CD4-positive, alpha-beta memory T cell (primary cell): ENCODE measurements around the gene C19orf47. TPM values are rescaled to one million over a fixed set of nuclear protein-coding genes. Genes with fewer than 3 reads are reported as not detected.

ENCODE experiments used
- CTCF ChIA-PET: fragments of 350-600 bp; sonication (Branson Sonifier 250); formaldehyde crosslinking; loops from one replicate; lab custom pipeline; 2021; ENCODE audit warnings: inconsistent platforms; ENCODE audit not compliant: partially characterized antibody; lab: Charles Lee
- POLR2A ChIA-PET: fragments of 350-600 bp; sonication (Branson Sonifier 250); formaldehyde crosslinking; loops from one replicate; lab custom pipeline; 2021; ENCODE audit not compliant: partially characterized antibody; lab: Charles Lee
- DNase-seq, 5 donors: peaks; one replicate each; pipeline versions ENCODE4 v3.0.0 to v3.0.0-alpha.2; 2020 to 2022; ENCODE audit warnings: mixed read lengths in 1 of 5
- H3K27ac ChIP-seq: one replicate; pipeline ENCODE4 v1.7.0; 2013; ENCODE audit warnings: low read depth, low read length
- H3K27me3 ChIP-seq: 2 replicates; pipeline ENCODE4 v1.7.0; 2013; ENCODE audit warnings: mild to moderate bottlenecking, low read length, moderate library complexity; ENCODE audit not compliant: insufficient read depth
- H3K36me3 ChIP-seq: 2 replicates; pipeline ENCODE4 v1.7.0; 2013; ENCODE audit warnings: mild to moderate bottlenecking, low read length, moderate library complexity; ENCODE audit not compliant: insufficient read depth
- H3K4me1 ChIP-seq: 2 replicates; pipeline ENCODE4 v1.7.0; 2013; ENCODE audit warnings: mild to moderate bottlenecking, low read length, moderate library complexity; ENCODE audit not compliant: insufficient read depth
- H3K4me3 ChIP-seq, 2 donors: one replicate each; pipeline ENCODE4 v1.7.0; 2013; ENCODE audit warnings: low read length in 2 of 2, mild to moderate bottlenecking in 1 of 2
- H3K9me3 ChIP-seq, 2 donors: one replicate each; pipeline ENCODE4 v1.7.0; 2013; ENCODE audit warnings: low read length in 2 of 2, control low read depth in 1 of 2; ENCODE audit not compliant: control insufficient read depth in 1 of 2
- H3K27ac Mint-ChIP-seq, 7 donors: one replicate each; pipeline ENCODE4 v1.8.0; 2020 to 2021; ENCODE audit warnings: mixed read lengths in 7 of 7, mild to moderate bottlenecking in 6 of 7, inconsistent platforms in 3 of 7, moderate library complexity in 3 of 7
- H3K27me3 Mint-ChIP-seq, 2 donors: one replicate each; pipeline ENCODE4 v1.8.0; 2020 to 2021; ENCODE audit warnings: mixed read lengths in 2 of 2
- H3K36me3 Mint-ChIP-seq, 2 donors: one replicate each; pipeline ENCODE4 v1.8.0; 2020 to 2021; ENCODE audit warnings: mixed read lengths in 2 of 2, inconsistent platforms in 1 of 2, mild to moderate bottlenecking in 1 of 2
- H3K4me1 Mint-ChIP-seq, 4 donors: one replicate each; pipeline ENCODE4 v1.8.0; 2020 to 2021; ENCODE audit warnings: mixed read lengths in 4 of 4, mild to moderate bottlenecking in 1 of 4
- H3K4me3 Mint-ChIP-seq, 8 donors: one replicate each; pipeline ENCODE4 v1.8.0; 2020 to 2021; ENCODE audit warnings: mixed read lengths in 8 of 8, mild to moderate bottlenecking in 7 of 8, moderate library complexity in 6 of 8, inconsistent platforms in 3 of 8
- H3K9me3 Mint-ChIP-seq, 8 donors: one replicate each; pipeline ENCODE4 v1.8.0; 2020 to 2021; ENCODE audit warnings: mixed read lengths in 8 of 8, mild to moderate bottlenecking in 5 of 8, inconsistent platforms in 3 of 8, moderate library complexity in 1 of 8
- intact Hi-C: fragments of 100-400 bp; cut with micrococcal nuclease; formaldehyde crosslinking; loops from one replicate; pipeline ENCODE4 v1.15.1; 2023
- polyA plus RNA-seq, 2 donors: library from polyadenylated mRNA; unstranded; fragments of 300-500 nt; fragmentation: Illumina TruSeq; gene quantifications; one replicate each; pipeline ENCODE4 v1.2.3, GENCODE V29; 2021
- total RNA-seq, 2 experiments: library from RNA; stranded (reverse); gene quantifications; one replicate each; pipeline ENCODE4 v1.2.3, GENCODE V29; 2021

Gene C19orf47
- total and polyA plus RNA-seq, 4 experiments from 2014 or later: 10.0 to 17.7 (median 12.2) TPM

DNA sequence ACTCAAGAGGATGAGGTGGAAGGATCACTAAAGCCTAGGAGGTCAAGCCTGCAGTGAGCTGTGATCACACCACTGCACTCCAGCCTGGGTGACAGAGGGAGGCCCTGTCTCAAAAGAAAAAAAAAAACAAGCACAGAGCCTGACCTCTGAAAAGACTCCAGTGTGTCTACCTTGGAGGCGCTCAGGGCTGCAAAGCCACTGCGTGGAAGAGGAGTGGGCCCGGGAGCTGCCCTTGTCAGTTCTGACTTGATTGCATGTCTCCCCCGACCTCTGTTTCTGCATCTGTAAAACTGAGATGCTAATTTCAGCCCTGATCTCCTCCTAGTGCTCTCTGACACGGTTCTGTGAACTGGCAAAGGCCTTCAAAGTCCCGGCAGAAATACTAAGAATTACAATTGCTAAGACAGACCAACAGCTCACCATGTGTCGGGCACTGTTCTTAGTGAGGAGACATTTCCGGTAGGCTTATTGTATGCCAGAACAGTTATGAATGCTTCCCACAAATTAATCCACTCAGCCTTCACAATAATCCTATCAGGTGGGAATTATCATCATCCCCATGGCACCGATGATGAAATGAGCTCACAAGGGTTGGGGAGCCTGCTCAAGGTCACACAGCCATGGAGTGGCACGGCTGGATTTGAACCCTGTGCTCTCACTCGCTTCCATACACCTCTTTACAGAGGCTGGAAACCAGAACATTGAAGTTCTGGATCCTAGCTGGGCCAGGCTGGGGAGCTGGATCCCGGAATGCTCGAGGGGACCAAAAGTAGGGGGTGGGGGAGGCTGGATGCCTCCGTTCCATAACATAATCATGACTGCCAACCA is 66.6 kb downstream of the C19orf47 start:
- Histone ChIP-seq H3K4me3 (no peak overlapping the region), H3K9me3 (no peaks in the 10 kb centered on the region), H3K4me1 (peaks cover 81% of the 10 kb centered on the region), H3K36me3 (no peaks in the 10 kb centered on the region), H3K27ac (no peak overlapping the region), H3K27me3 (no peaks in the 10 kb centered on the region)
- peak overlapping the region in 2 of 8 donors; percentile 10 to 13 for H3K4me3 Mint-ChIP-seq
- H3K27me3 Mint-ChIP-seq: no peaks in the 10 kb centered on the region
- no peak for DNase-seq
- peak overlapping the region in 3 of 7 donors; percentile 37 to 59 (median 53) for H3K27ac Mint-ChIP-seq
- ChIA-PET CTCF (interaction anchor here (0.9 to 1.3 kb wide), 2 partner anchors 24 to 139 kb away, joined by 3 to 4 read pairs; no protein-coding TSS in a partner anchor), POLR2A (no interaction called here)
- peaks cover 0 to 14% of the 10 kb centered on the region in 2 donors for H3K36me3 Mint-ChIP-seq
- H3K4me1 Mint-ChIP-seq: peaks cover 38 to 85% (median 64%) of the 10 kb centered on the region in 4 donors
- H3K9me3 Mint-ChIP-seq: peaks cover 0 to 5% (median 0%) of the 10 kb centered on the region in 8 donors
- intact Hi-C loops: loop anchor here (10.0 kb wide), 1 partner anchor 143 kb away; the partner anchor contains the start of gene SERTAD1

DNA sequence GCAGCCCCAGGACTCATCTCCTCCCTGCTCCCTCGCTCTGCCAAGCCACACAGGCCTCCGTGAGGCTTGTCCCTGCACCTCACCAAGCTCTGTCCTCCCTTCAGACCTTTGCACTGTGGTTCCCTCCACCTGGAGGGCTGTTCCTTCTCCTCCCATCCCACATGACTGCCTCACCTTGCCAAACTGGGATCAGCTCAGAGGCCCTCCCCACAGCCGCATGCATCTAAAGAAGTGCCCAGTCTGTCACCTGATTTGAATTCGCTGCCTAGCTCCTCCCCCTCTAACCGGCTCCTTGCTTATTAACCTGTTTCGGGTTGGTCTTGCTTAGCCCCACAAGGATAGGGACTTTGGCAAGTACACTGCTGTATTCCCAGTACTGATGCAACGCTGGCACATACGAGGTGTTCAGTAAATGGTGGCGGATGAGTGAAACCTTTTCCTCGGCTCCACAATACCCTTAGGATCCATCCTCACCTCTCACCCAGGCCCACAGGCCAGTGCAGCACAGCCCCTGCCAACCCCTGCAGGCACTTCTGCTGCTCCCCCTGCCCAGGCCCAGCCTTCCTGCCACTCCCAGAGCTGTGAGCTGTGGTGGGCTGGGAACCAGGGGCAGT is 67.5 kb downstream of the C19orf47 start:
- Mint-ChIP-seq H3K36me3 (peaks cover 0 to 14% of the 10 kb centered on the region in 2 donors), H3K4me1 (peaks cover 39 to 86% (median 63%) of the 10 kb centered on the region in 4 donors), H3K27ac (peak overlapping the region in 5 of 7 donors; percentile 30 to 88 (median 80)), H3K4me3 (peak overlapping the region in 4 of 8 donors; percentile 29 to 65 (median 44)), H3K27me3 (no peaks in the 10 kb centered on the region), H3K9me3 (peaks cover 0 to 5% (median 0%) of the 10 kb centered on the region in 8 donors)
- ChIA-PET CTCF (interaction anchor here (1.3 kb wide), 1 partner anchor 140 kb away, joined by 4 read pairs; no protein-coding TSS in a partner anchor), POLR2A (no interaction called here)
- Histone ChIP-seq H3K36me3 (no peaks in the 10 kb centered on the region), H3K27me3 (no peaks in the 10 kb centered on the region), H3K27ac (no peak overlapping the region), H3K4me1 (peaks cover 77% of the 10 kb centered on the region), H3K4me3 (no peak overlapping the region), H3K9me3 (no peaks in the 10 kb centered on the region)
- intact Hi-C loops: loop anchor here (10.0 kb wide), 1 partner anchor 144 kb away; the partner anchor contains the start of gene SERTAD1
- no peak for DNase-seq

DNA sequence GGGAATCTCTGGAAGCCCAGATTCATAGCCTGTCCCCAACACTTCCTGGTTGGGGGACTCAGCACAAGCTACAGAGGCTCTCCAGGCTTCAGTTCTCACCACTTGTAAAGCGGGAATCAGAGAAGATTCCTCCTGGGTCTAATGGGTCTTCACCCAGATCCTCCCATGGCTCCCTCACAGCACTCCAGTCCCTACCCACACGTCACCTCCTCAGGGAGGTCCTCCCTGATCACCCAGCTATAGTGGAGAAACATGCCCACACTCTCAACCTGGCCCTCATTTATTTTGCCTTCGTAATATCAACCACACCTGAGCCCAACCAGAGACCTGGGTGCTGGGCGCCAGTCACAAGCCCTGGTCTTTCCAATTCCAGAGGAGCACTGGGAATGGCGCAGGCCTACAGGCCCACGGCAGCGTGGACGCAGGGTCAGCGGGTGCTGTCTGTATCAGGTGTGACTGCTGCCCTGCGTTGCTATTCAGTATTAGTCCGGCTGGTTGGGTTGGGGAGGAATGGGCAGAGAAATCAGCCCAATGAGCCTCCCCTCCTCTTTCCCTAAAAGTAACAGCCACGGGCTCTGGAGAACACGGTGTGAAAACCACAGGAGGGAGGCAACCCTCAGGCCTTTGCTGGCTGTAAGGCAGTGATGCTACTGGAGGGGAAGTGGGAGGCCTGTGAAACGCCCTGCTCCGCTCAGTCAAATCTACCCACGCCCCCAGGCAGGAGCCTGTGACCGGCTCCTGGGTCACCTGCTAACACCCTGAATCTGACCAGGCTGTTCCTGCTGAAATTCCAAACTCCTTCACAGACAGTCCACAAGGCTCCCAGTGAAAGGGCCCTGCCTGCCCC is 68.2 kb downstream of the C19orf47 start:
- POLR2A ChIA-PET: no interaction called here
- Mint-ChIP-seq H3K36me3 (peaks cover 0 to 13% of the 10 kb centered on the region in 2 donors), H3K4me3 (peak overlapping the region in 2 of 8 donors; percentile 29 to 59), H3K27me3 (no peaks in the 10 kb centered on the region), H3K9me3 (peaks cover 0 to 5% (median 0%) of the 10 kb centered on the region in 8 donors), H3K27ac (peak overlapping the region in 5 of 7 donors; percentile 30 to 88 (median 61)), H3K4me1 (peaks cover 40 to 87% (median 63%) of the 10 kb centered on the region in 4 donors)
- Histone ChIP-seq H3K27me3 (no peaks in the 10 kb centered on the region), H3K4me3 (no peak overlapping the region), H3K27ac (no peak overlapping the region), H3K4me1 (peaks cover 80% of the 10 kb centered on the region), H3K9me3 (no peaks in the 10 kb centered on the region), H3K36me3 (no peaks in the 10 kb centered on the region)
- intact Hi-C loops: loop anchor here (10.0 kb wide), 1 partner anchor 145 kb away; the partner anchor contains the start of gene SERTAD1
- CTCF ChIA-PET: no interaction called here
- DNase-seq: no peak

DNA sequence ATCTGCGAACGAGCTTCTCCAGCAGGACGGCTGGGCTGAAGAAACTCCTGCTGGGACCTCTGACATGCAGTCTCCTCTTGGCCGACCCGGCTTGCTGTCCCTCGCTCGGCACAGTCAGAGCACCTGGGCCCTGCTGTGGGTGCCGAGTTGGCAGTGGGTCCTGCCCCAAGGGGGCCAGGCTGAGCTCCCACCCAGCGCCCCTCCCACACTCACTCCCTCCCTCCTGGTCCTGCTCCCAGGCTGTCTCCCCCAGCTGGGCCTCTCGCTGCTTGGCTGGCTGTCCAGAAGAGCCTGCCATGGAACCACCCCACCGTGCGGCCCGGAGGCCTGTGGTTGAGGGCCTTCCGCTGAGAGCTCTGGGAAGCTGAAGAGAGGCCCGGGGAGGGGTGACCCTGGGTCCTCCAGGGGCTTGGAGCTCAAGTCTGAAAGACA is 69.1 kb downstream of the C19orf47 start:
- CTCF ChIA-PET: no interaction called here

DNA sequence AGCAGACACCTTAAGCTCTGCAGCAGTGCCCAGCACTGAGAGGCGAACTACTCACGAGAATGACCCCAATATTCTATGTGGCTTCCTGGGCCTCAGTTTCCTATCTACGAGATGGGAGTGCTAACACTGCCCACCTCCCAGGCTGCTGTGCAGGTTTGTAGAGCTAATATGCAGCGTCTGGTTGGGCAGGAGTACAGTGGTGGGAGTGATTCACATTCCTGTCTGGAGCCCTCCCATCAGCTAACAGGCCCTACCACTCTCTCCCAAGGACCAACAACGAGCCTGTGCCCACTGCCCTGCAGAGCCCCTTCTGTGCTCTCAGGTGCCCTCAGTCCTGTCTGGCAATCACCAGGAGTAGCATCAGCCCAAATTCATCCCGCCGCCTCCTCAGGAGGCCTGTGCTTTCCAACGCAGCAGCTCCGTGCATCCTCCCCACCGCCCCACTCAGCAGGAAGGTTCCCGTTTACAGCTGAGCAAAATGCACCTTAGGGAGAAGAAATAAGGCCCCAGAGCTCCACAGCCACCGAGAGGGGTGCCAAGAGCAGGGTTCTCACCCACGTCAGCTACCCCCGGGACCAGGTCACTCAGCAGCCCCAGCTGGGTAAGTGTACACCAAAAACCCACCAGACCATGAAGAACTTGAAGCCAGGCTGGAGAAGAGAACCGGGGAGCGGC is 69.7 kb downstream of the C19orf47 start:
- Mint-ChIP-seq H3K9me3 (no peaks in the 10 kb centered on the region), H3K27ac (peak overlapping the region in 2 of 7 donors; percentile 56 to 69), H3K4me1 (peaks cover 47 to 90% (median 67%) of the 10 kb centered on the region in 4 donors), H3K4me3 (peak overlapping the region in 3 of 8 donors; percentile 21 to 52 (median 49)), H3K36me3 (peaks cover 5 to 18% of the 10 kb centered on the region in 2 donors), H3K27me3 (no peaks in the 10 kb centered on the region)
- H3K9me3 ChIP-seq: no peaks in the 10 kb centered on the region
- H3K4me1 ChIP-seq: peaks cover 81% of the 10 kb centered on the region
- CTCF ChIA-PET: interaction anchor here (2.0 kb wide), 1 partner anchor 27 kb away, joined by 5 read pairs; no protein-coding TSS in a partner anchor
- no peaks in the 10 kb centered on the region for H3K27me3 ChIP-seq
- H3K4me3 ChIP-seq: no peak overlapping the region
- H3K36me3 ChIP-seq: no peaks in the 10 kb centered on the region
- DNase-seq: no peak
- intact Hi-C loops: no loop called here
- no peak overlapping the region for H3K27ac ChIP-seq
- POLR2A ChIA-PET: interaction anchor here (0.6 kb wide), 1 partner anchor 1065 kb away, joined by 3 read pairs; no protein-coding TSS in a partner anchor

More for the DNA sequence above, 69.1 kb downstream of the C19orf47 start:
- Histone ChIP-seq H3K36me3 (no peaks in the 10 kb centered on the region), H3K27ac (no peak overlapping the region), H3K9me3 (no peaks in the 10 kb centered on the region), H3K4me3 (no peak overlapping the region), H3K27me3 (no peaks in the 10 kb centered on the region), H3K4me1 (peaks cover 84% of the 10 kb centered on the region)
- no peak for DNase-seq
- H3K4me1 Mint-ChIP-seq: peaks cover 44 to 90% (median 67%) of the 10 kb centered on the region in 4 donors
- intact Hi-C loops: no loop called here
- peaks cover 0 to 11% of the 10 kb centered on the region in 2 donors for H3K36me3 Mint-ChIP-seq
- no peak overlapping the region for H3K4me3 Mint-ChIP-seq
- no peaks in the 10 kb centered on the region for H3K9me3 Mint-ChIP-seq
- POLR2A ChIA-PET: interaction anchor here (0.6 kb wide), 1 partner anchor 1064 kb away, joined by 3 read pairs; no protein-coding TSS in a partner anchor
- H3K27ac Mint-ChIP-seq: no peak overlapping the region
- H3K27me3 Mint-ChIP-seq: no peaks in the 10 kb centered on the region
